HG02852 (cell line): ENCODE data around the gene NMT1.

Experiments
- ATAC-seq: cut with Tn5 transposase; IDR thresholded peaks from one replicate; pipeline ENCODE4 v1.9.1; 2021; ENCODE audit warnings: mild to moderate bottlenecking, moderate library complexity; ENCODE audit not compliant: unreplicated experiment

The NMT1 gene

DNA sequence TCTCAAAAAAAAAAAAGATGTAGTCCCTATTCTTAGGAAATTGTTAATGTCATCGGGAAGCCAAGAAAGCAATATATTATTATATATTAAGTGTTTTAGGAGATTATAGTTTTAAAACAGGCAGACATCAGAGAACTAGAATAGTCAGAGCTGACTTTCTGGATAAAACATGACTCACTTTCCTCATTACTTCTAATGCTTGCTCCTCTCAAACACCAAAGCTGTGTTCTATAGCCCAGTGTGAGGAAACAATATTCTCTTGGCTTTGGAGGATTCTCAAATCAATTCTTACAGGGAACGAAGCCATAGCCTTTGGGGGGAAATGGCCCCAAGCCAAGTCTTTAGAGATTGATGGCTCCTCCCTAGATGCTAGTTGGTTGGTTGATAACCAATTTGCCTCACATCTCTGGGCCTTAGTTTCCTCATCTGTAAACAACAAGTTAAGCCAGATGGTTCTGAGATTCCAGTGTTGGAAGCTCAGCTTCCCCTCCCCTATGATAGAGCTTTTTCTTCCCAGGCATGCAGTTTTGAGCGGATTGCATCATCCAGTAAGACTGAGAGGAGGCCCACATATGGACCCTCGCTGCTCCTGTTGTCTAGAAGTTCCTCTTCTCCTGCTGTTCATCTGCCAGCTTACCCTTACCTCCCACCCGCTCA, 12.4 kb downstream of the NMT1 start:
- ATAC-seq, result no peak

DNA sequence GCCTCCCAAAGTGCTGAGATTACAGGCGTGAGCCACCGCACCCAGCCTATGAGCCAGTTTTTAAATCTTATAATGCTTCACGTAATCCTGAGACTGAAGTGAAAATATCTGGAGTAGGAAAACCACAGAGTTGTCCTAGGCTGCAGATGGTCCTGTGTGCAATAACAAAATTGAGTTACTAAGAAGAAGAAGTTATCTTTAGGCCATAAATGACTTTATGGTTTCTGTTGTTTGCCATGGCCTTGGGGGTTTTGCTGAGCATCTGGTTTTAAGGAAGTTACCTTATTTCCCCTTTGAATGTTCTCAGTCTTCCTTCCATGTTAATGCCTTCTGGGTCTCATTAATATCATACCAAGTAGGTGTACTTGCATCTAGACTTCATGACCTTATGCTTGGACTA, 16.5 kb downstream of the NMT1 start:
- ATAC-seq, result no peak

DNA sequence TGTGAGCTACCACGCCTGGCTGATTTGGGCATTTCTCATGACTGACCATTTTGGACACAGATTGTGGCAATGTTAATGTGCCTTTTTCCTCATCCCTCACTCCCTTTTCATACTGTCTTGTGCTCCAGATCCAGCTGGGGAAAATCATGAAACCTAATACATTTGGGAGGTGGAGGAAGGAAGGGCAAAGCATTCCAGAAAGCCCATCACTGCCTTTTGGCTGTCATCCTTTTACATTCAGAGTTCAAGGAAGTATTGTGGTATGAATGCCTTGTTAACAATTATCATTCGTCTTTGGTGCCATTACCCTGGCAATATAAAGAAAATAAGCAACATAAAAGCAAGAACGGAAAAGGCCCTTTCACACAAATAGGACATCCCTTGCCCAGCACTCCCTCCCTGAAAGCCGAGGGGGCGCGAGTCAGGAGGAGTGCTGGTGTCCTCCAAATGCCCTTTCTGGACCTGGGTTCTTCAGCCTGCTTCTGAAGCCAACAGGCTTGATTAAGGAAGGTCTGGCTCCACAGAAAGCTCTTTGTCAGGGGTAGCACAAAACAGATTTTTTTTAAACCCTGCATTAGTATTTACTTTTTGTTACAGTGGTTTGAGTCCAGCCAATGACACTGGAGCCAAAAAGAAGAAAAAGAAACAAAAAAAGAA, 20.1 kb downstream of the NMT1 start:
- ATAC-seq, result no peak

DNA sequence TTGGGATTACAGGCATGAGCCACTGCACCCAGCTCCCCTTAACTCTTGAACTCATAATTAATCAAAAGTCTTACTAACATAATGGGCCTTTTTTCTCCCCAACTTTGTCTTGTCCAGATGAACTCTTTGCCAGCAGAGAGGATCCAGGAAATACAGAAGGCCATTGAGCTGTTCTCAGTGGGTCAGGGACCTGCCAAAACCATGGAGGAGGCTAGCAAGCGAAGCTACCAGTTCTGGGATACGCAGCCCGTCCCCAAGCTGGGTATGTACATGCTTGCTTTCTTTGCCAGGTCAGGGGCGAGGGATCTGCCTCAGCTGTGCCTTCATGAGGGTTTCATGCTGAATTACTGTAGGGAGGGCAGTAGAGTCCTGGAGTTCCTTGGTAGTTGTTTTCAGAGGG, 25.3 kb downstream of the NMT1 start:
- no peak for ATAC-seq

DNA sequence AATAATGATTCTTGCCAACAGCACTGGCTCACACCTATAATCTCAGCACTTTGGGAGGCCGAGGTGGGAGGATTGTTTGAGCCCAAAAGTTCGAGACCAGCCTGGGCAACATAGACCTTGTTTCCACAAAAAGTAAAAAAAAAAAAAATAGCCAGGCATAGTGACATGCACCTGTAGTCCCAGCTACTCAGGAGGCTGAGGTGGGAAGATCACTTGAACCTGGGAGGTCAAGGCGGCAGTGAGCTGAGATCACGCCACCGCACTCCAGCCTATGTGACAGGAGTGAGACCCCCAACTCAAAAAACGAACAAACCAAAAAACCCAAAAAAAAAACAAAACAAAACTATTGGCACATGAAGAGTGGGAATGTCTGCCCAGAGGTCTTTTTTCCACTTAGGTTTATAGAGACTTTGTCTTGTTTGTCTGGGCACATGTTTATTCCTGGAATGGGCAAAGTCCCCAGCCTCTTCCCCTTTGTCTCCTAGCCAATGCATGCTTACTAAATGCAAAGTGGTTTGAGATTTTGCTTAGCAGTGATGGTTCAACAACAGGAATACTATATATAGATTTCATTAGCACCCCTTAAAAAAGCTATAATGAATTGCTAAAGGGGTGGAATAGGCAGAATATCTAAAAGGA, 25.9 kb downstream of the NMT1 start:
- ATAC-seq, result no peak

DNA sequence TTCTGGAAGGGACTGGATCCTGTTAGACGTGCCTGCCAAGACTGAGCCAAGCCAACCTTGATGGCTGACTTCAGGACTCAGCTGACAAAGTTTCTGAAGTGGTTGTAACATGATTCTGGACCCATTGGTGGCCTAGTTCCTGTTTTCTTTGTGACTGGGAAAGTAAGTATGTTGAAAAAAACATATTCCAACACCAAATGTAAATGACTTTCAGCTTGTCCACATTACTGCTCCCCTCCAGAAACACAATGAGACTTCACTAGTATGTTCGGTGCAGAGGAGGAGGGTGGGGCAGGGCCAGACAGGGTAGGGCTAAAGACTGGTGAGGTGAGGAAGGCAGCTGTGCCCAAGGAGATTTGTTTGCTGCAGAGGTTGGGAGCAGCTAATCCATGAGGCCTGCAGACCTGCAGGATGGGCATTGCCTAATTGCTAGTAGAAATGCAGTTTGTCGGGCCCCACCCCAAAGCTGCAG, 26.4 kb downstream of the NMT1 start:
- ATAC-seq, result no peak

DNA sequence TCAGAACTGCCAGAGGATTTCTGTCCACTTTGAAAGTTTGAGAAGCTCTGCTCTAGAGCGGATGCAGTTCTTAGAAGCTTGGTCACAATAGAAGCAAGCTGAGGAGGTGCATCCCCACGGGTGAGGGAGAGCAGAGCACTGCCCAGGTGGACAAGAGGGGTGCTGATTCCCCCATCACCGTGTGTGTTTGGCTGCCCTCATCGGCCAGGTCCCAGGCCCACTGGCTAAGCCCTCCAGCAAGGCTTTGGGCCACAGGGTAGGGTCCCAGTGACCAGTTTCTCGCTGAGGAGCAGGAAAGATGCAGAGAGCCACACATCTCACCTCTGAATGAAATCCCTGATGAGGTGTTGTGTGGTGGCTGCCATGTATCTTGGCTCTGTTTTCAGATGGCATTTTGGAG, 26.9 kb downstream of the NMT1 start:
- no peak for ATAC-seq

DNA sequence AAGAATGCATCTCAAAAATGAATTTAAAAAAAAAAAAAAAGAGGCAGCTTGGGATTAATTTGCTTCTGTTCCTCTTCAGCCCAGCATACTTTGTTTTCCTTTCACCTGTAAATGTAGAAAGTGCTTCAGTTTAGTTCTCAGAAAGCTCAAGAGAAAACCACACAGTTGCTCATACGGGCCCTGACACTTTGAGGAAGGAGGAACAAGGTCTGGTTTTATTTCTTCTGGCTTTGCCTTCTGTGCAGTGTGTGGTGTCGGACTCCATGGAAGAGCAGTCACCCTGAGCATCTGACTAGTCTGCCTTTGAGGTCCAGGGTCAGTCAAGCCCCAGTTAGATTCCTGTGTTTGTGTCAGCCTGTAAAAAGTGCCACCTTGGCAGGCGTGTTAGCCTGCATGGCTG, 27.6 kb downstream of the NMT1 start:
- ATAC-seq, result no peak

DNA sequence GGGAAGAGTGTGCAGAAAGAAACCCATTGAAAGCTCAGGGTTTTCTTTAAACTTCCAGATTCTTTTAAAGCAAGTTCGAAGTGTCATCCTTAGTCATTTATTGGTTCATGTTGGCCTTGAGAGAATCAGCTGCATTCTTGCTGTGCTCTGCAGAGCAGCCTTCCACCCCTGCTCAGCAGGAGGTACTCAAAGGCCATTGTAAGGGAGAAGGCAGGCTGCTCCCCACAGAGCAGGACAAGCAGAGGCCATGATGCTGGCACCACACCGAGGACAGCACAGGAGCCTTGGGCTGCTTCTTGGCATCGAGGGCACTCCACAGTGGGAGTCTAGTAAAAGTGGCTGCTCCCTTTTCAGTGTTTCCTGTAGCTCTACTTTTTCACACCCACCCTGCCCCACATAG, 29.6 kb downstream of the NMT1 start:
- ATAC-seq, result no peak

DNA sequence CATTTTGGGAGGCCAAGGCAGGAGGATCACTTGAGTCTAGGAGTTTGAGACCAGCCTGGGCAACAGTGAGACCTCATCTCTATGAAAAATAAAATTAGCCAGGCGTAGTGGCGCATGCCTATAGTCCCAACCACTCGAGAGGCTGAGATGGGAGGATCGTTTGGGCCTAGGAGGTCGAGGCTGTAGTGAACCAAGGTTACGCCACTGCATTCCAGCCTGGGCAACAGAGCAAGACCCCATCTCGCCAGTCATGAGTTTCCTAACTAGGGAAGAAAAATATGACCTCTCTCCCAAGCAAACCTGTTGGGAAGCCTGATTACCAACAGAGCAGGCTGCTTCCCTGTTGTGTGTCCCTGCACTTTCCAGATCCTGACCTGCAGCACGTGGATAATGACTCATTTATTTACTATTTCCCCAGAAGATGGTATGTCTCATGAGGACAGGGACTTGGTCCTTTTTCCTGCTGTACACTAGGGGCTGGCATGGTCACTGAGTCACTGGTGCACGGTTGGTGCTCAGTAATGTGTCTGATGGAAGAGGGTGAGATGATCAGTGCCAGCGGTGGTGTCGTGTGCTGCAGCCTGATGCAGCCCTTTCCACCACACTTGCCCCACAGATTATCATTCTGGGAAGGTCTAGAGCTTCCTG, 30.8 kb downstream of the NMT1 start:
- ATAC-seq, result no peak

DNA sequence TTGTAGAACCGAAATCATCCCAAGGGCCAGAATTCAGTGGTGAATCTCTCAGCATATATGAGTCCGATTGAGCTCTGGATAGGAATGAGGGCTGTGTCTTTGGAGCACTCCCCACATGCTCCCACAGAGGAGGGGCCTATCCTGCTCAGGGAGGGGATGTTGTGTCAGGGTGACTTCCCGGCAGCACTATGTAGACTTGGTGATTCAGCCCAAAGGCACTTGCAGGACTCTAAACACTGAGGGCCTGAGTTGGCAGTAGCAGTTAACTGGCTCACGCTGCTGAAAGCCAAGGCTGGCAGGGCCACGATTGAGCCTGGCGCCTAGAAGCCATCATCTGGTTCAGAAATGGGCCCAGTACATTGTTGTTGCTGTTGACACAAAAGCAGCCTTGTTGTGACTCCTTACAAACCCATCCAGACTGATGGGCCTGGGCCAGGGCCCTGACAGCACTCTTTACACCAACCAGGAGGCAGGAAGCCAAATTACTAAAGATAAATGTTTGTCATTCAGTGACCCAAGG, 31.9 kb downstream of the NMT1 start:
- no peak for ATAC-seq

DNA sequence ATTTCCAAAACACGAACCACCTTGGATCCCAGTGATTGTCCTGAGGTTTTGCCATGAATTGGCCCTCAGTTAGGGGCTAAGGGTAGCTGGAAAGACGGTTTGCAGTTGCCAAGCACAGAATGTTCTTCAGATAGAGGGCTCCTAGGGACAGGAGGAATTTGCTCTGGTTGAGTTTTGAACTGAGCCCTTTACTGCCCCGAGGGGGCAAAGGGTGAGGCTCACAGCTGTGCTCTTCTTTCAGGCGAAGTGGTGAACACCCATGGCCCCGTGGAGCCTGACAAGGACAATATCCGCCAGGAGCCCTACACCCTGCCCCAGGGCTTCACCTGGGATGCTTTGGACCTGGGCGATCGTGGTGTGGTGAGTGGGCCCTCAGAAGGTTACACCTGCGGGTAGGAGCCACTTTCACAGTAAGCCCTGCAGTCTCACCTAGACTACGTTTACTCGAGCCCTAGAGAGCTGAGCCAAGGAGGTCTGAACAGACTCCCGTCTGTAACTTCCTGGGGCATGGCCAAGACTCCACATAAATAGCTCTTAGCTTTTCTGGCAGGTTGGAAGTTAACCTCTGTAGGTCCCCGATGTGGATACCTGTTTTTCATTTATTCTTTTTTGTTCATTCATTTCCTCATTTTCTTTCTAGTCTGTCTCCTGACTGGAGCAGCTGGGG, 32.5 kb downstream of the NMT1 start:
- ATAC-seq, result no peak

DNA sequence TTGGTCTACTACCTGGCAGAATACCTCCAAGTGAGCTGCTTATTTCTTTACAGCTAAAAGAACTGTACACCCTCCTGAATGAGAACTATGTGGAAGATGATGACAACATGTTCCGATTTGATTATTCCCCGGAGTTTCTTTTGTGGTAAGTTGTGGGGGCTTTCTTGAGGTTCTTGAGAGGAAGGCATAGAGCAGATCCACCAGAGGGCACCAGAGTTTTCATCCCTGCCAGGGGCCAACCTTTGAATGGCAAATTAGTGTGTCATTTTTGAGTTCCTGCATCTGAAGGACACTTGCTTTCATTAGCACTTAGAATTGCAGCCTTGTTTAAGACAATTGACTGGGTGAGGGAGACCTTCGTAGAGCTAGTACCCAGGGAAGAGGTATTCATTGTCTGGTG, 35.0 kb downstream of the NMT1 start:
- ATAC-seq, result no peak

DNA sequence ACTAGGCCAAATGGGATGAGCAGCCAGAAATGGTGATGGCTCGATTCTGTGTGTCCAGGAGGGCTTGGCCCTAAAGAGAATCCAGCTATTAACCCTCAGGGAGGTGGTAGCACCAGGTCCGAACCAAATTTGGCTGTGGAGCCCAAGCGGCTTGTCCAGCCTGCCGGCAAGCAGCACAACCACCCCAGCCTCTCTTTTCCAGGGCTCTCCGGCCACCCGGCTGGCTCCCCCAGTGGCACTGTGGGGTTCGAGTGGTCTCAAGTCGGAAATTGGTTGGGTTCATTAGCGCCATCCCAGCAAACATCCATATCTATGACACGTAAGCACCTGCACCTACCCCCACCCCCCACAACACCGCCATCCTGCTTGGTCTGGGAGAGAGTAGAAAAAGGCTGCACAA, 35.8 kb downstream of the NMT1 start:
- no peak for ATAC-seq

DNA sequence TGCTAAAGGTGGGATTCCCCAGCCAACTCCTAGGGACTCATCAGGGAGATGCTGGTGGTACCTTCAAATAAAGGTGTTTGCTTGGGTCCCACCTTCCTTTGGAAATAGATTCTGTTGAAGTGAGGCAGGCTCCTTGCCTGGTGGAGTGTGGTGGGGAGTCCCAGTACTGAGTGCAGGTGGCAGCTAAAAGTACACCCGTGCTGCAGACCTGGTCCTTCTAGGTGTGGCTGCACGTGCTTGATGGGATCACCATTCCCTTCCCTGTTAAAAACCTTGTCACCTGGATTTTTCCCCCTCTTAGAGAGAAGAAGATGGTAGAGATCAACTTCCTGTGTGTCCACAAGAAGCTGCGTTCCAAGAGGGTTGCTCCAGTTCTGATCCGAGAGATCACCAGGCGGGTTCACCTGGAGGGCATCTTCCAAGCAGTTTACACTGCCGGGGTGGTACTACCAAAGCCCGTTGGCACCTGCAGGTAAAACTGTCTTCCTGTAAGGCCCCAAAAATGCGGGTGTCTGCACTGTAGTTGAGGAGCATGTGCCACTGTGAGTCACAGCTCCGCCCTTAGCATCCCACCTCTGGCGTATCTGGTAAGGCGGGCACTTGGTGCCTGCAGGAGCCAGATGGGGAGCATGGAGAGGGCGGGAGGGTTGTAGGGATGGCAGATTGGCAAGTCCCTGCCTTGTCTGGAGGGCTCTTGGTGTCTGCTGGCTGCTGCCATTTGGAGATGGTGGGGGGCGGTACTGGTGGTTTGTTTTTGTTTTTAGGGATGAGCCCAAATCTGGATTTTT, 37.2 kb downstream of the NMT1 start:
- no peak for ATAC-seq

DNA sequence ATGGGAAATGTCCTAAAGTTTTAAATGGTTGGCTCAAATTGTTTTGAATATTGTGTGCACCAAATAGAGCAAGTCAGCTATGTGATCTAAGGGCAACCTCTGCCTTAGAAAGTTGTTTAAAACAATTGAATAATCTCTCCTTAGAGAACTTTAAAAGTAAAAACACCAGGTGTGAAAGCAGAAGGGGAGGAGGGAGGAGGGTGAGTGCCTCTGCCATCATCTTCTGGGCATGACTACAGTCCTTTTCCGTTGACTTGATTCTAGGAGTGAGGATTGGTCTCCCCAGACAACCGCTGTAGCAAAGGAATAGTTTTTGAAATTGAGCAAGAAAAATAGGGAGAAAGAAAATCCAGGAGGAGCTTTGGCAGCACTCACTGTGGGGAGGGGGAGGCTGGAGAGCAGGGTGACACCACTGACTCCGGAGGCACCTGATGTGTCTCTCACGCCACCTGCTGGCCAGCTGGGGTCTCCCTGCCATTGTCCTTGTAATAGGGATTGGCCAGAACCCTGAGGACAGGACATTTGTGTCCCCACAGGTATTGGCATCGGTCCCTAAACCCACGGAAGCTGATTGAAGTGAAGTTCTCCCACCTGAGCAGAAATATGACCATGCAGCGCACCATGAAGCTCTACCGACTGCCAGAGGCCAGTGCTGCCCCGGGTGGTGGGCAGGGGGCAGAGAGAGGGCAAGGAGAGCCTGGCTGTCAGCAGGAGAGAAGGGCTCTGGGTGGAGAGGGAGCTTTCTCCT, 37.9 kb downstream of the NMT1 start:
- no peak for ATAC-seq

DNA sequence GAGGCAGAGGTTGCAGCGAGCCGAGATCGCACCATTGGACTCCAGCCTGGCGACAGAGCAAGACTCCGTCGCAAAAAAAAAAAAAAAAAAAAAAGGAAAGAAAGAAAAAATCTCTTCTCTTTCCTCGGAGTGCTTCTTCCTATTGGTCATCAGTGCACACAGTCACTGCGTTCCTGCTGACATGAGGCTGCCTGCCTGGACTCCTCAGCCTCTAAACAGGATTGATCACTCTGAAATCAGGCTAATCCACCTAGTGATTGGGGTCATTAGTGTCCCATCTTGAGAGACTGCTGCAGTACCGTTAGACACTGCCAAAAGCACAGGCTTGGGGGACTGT, 40.4 kb downstream of the NMT1 start:
- no peak for ATAC-seq

DNA sequence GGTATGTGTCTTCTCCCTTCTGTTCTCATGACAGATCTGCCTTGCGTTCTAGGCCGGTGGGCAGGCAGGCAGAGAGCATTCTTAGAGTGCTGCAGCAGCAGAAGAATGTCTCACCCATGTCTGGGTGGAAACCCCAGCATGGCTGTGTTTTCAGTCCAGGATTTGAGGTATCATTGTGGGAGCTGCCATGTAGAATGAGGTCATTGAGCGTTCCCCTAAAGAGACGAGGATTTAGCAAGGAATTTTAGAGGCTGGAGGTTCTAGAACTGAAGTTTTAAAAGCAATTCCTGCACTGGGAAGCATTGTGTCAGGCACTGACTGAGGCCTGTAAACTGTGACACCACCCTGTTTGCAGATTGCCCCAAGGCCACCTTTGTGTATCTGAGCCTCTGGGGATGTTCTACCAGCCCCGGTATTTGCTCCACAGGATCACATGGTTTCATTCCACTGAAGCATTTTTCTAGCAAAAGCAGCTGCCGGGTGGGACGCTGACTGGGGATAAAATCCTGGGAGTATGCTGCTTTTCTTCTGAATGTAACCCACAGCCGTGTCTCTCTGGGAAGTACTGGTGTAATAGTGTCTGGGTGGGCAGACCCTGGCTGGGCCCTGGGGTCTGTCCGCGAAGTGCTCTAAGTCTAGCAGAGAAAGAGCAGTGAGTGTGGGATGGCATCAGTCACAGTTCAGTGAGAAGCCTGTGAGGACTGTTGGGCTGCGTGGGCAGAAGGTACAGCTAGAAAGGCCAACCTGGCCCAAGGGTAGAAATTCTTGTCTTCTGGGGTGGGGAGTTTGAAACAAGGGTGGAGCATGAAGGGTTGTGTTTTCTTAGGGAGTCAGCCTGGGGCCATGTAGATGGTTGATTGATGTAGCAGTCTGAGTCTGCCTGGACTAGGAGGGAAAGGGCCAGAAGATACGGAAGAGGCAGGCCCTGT, 41.0 kb downstream of the NMT1 start:
- no peak for ATAC-seq

DNA sequence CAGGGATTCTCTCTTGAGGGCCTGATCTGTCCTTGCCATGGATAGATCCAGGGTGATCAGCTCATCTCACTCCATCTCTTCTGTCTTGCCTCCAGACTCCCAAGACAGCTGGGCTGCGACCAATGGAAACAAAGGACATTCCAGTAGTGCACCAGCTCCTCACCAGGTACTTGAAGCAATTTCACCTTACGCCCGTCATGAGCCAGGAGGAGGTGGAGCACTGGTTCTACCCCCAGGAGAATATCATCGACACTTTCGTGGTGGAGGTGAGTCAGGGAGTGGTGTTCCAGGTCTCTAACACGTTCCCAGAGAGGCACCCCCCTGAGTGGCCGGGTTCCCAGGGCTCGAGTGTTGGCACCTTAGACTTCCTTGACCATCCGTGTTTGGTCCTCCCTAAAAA, 41.7 kb downstream of the NMT1 start:
- ATAC-seq, result no peak
